Stimulated activated naive CD8-positive, alpha-beta T cell treated with anti-CD3 and anti-CD28 coated beads, Interleukin-15, Interleukin-2, amounts not matched to agents 100 ng/mL and 50 ng/mL, for 24 hours (primary cell): Measurements from ENCODE around the gene ATXN1.
A peak's percentile ranks its signal among the peaks of the same experiment; 100 is the strongest.
"Not testable (repeated sequence)": the region's sequence is repeated elsewhere in the genome, so short reads cannot be mapped to it uniquely, and the experiment has no call there.

Experiments used
- H3K27ac Mint-ChIP-seq: one replicate; pipeline ENCODE4 v1.8.0; 2021; ENCODE audit warnings: mild to moderate bottlenecking, mixed read lengths
- H3K27me3 Mint-ChIP-seq: one replicate; pipeline ENCODE4 v1.8.0; 2021; ENCODE audit warnings: mixed read lengths
- H3K36me3 Mint-ChIP-seq: one replicate; pipeline ENCODE4 v1.8.0; 2021; ENCODE audit warnings: low read depth, mixed read lengths
- H3K4me1 Mint-ChIP-seq: one replicate; pipeline ENCODE4 v1.8.0; 2021; ENCODE audit warnings: low read depth, mixed read lengths
- H3K4me3 Mint-ChIP-seq: one replicate; pipeline ENCODE4 v1.8.0; 2021; ENCODE audit warnings: mild to moderate bottlenecking, mixed read lengths
- H3K9me3 Mint-ChIP-seq: one replicate; pipeline ENCODE4 v1.8.0; 2021; ENCODE audit warnings: mixed read lengths

Gene ATXN1

GRCh38 chr6:16285467-16286150, 475.7 kb downstream of the ATXN1 start:
- Mint-ChIP-seq H3K4me3 (no peak overlapping the region), H3K4me1 (no peaks in the 10 kb centered on the region), H3K9me3 (no peaks in the 10 kb centered on the region), H3K27ac (no peak overlapping the region), H3K36me3 (no peaks in the 10 kb centered on the region), H3K27me3 (peaks cover 4% of the 10 kb centered on the region)

- Mint-ChIP-seq H3K4me3 (no peak overlapping the region), H3K27ac (no peak overlapping the region), H3K4me1 (no peaks in the 10 kb centered on the region), H3K9me3 (no peaks in the 10 kb centered on the region), H3K27me3 (peaks cover 4% of the 10 kb centered on the region), H3K36me3 (no peaks in the 10 kb centered on the region)
These were observed 476.8 kb downstream of the ATXN1 start for GRCh38 chr6:16284472-16284871.

GRCh38 chr6:16282370-16282769, 478.9 kb downstream of the ATXN1 start:
- Mint-ChIP-seq H3K36me3 (no peaks in the 10 kb centered on the region), H3K27ac (no peak overlapping the region), H3K4me3 (no peak overlapping the region), H3K9me3 (no peaks in the 10 kb centered on the region), H3K27me3 (peaks cover 4% of the 10 kb centered on the region), H3K4me1 (peaks cover 5% of the 10 kb centered on the region)

- Mint-ChIP-seq H3K36me3 (no peaks in the 10 kb centered on the region), H3K27ac (no peak overlapping the region), H3K27me3 (no peaks in the 10 kb centered on the region), H3K4me3 (no peak overlapping the region), H3K9me3 (no peaks in the 10 kb centered on the region), H3K4me1 (peaks cover 12% of the 10 kb centered on the region)
These were observed 482.0 kb downstream of the ATXN1 start for GRCh38 chr6:16279243-16279642.

GRCh38 chr6:16278750-16279149, 482.5 kb downstream of the ATXN1 start:
- Mint-ChIP-seq H3K27me3 (no peaks in the 10 kb centered on the region), H3K36me3 (no peaks in the 10 kb centered on the region), H3K27ac (no peak overlapping the region), H3K4me1 (peaks cover 13% of the 10 kb centered on the region), H3K9me3 (no peaks in the 10 kb centered on the region), H3K4me3 (no peak overlapping the region)

- Mint-ChIP-seq H3K27ac (no peak overlapping the region), H3K27me3 (no peaks in the 10 kb centered on the region), H3K36me3 (no peaks in the 10 kb centered on the region), H3K4me3 (no peak overlapping the region), H3K9me3 (no peaks in the 10 kb centered on the region), H3K4me1 (peaks cover 13% of the 10 kb centered on the region)
These were observed 483.1 kb downstream of the ATXN1 start for GRCh38 chr6:16278048-16278724.

- H3K9me3 Mint-ChIP-seq: no peaks in the 10 kb centered on the region
- H3K4me1 Mint-ChIP-seq: peaks cover 13% of the 10 kb centered on the region
- H3K27ac Mint-ChIP-seq: peak overlapping the region; percentile 39
- H3K4me3 Mint-ChIP-seq: no peak overlapping the region
- no peaks in the 10 kb centered on the region for H3K27me3 Mint-ChIP-seq
- no peaks in the 10 kb centered on the region for H3K36me3 Mint-ChIP-seq
These were observed 483.9 kb downstream of the ATXN1 start for GRCh38 chr6:16277101-16277981.

GRCh38 chr6:16274885-16275589, 486.2 kb downstream of the ATXN1 start:
- Mint-ChIP-seq H3K4me1 (peaks cover 13% of the 10 kb centered on the region), H3K4me3 (no peak overlapping the region), H3K27ac (no peak overlapping the region), H3K27me3 (no peaks in the 10 kb centered on the region), H3K36me3 (no peaks in the 10 kb centered on the region), H3K9me3 (no peaks in the 10 kb centered on the region)

GRCh38 chr6:16274483-16274882, 486.8 kb downstream of the ATXN1 start:
- no peaks in the 10 kb centered on the region for H3K27me3 Mint-ChIP-seq
- H3K27ac Mint-ChIP-seq: no peak overlapping the region
- H3K4me3 Mint-ChIP-seq: no peak overlapping the region
- no peaks in the 10 kb centered on the region for H3K9me3 Mint-ChIP-seq
- H3K36me3 Mint-ChIP-seq: no peaks in the 10 kb centered on the region
- peaks cover 13% of the 10 kb centered on the region for H3K4me1 Mint-ChIP-seq

- Mint-ChIP-seq H3K9me3 (no peaks in the 10 kb centered on the region), H3K4me3 (no peak overlapping the region), H3K36me3 (no peaks in the 10 kb centered on the region), H3K4me1 (peaks cover 13% of the 10 kb centered on the region), H3K27ac (no peak overlapping the region), H3K27me3 (no peaks in the 10 kb centered on the region)
These were observed 488.0 kb downstream of the ATXN1 start for GRCh38 chr6:16273256-16273655.

- peaks cover 13% of the 10 kb centered on the region for H3K4me1 Mint-ChIP-seq
- no peaks in the 10 kb centered on the region for H3K36me3 Mint-ChIP-seq
- no peak overlapping the region for H3K4me3 Mint-ChIP-seq
- H3K27ac Mint-ChIP-seq: no peak overlapping the region
- no peaks in the 10 kb centered on the region for H3K27me3 Mint-ChIP-seq
- no peaks in the 10 kb centered on the region for H3K9me3 Mint-ChIP-seq
These were observed 489.1 kb downstream of the ATXN1 start for GRCh38 chr6:16272201-16272600.

GRCh38 chr6:16271428-16271827, 489.8 kb downstream of the ATXN1 start:
- Mint-ChIP-seq H3K27me3 (no peaks in the 10 kb centered on the region), H3K4me3 (no peak overlapping the region), H3K9me3 (no peaks in the 10 kb centered on the region), H3K27ac (no peak overlapping the region), H3K4me1 (peaks cover 13% of the 10 kb centered on the region), H3K36me3 (no peaks in the 10 kb centered on the region)

- Mint-ChIP-seq H3K4me3 (no peak overlapping the region), H3K27ac (no peak overlapping the region), H3K36me3 (no peaks in the 10 kb centered on the region), H3K27me3 (no peaks in the 10 kb centered on the region), H3K4me1 (peaks cover 19% of the 10 kb centered on the region), H3K9me3 (no peaks in the 10 kb centered on the region)
These were observed 491.0 kb downstream of the ATXN1 start for GRCh38 chr6:16270178-16270794.

- H3K9me3 Mint-ChIP-seq, H3K27me3 Mint-ChIP-seq, H3K27ac Mint-ChIP-seq, H3K36me3 Mint-ChIP-seq, H3K4me3 Mint-ChIP-seq: not testable (repeated sequence)
- H3K4me1 Mint-ChIP-seq: peaks cover 16% of the 10 kb centered on the region
These were observed 491.7 kb downstream of the ATXN1 start for GRCh38 chr6:16269442-16270070.
